GM21423 (cell line): Measurements from ENCODE around the gene RIC8A.

ENCODE experiments used
- ATAC-seq: cut with Tn5 transposase; IDR thresholded peaks from one replicate; pipeline ENCODE4 v1.9.1; 2021; ENCODE audit warnings: mild to moderate bottlenecking, moderate library complexity; ENCODE audit not compliant: unreplicated experiment

The RIC8A gene

DNA sequence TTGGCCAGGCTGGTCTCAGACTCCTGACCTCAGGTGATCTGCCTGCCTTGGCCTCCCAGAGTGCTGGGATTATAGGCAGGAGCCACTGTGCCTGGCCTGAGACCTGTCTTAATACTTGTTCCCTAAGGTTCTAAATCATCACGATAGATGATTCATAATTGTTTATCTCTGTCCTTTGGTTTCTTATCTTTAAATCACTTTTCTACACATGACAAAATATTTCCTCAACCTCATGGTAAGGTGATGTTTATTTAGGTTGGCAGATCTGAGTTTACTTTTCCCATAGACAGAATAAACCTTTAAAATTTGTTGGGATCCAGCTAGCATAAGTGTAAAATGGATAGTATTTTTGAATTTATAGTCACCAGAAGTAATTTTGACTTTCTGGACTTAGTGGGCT, 32.8 kb downstream of the RIC8A start:
- no peak for ATAC-seq

DNA sequence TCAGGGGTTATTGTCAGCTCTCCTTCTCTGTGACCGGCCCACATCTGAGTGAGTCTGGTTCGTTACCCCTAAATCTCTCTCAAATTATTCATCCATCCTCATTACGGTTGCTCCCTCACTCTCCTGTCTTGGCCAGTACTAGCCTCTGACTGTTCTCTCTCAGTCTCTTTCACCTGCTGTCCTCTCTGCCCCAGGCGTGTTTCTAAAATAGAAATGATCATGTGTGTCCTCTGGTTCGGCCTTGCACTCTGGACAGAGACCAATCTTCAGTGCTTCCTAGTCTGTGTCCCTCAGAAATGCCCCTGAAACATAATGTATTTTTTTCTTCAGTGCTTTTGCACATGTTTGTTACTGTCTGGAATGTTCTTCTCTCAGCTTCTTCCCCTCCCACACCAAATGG, 34.1 kb downstream of the RIC8A start:
- ATAC-seq = no peak

DNA sequence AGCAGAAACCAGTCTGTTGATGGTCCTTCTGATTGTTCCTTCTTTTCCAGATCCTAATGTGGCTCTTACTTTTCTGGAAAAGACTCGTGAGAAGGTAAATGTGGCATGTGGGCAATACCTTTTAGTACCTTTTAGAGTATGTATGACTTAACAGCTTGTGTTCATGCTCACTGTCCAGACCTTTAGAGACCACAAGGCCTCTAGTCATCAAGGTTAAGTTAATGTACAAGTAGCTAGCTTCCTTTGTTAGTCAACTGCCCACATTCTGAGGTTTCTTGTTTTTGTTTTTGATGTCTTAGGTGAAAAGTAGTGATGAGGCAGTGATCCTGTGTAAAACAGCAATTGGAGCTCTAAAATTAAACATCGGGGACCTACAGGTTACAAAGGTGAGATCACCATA, 36.9 kb downstream of the RIC8A start:
- no peak for ATAC-seq

- ATAC-seq = no peak
Measured at GRCh38 chr11:249062-249461, 41.6 kb downstream of the RIC8A start.

DNA sequence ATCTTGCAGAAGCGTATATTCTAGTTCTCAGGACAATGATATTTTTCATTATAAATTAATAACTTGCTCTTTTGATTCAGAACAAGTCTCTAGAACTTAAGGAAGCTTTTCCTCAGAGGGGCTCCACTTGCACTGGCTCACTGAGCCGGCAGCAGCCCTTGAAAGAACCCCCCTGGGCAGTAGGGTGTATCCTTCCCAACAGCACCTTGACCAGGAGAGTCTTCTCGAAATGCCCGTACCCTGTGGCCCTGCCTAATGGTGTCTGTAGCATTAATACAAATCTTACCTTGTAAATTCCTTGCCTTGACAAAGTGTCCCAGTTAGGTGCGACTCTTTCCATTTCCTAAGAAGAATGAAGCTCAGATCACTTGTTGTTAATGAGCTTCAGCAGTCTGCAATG, 42.8 kb downstream of the RIC8A start:
- no peak for ATAC-seq

GRCh38 chr11:250740-251299, 43.3 kb downstream of the RIC8A start:
- ATAC-seq = no peak

DNA sequence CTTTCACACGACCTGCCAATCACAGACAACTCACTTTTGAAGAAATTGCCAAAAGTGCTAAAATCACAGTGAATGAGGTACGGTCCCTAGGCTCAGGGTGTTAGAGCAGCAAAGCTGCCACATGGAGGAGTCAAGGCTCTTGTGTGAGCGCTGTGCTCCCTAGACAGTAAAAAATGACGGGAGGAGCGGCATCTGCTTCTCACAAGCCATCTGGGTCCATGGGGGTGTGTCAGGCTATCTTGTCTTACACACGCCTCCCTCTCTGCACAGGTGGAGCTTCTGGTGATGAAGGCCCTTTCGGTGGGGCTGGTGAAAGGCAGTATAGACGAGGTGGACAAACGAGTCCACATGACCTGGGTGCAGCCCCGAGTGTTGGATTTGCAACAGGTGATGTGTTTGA, 44.0 kb downstream of the RIC8A start:
- ATAC-seq = no peak

DNA sequence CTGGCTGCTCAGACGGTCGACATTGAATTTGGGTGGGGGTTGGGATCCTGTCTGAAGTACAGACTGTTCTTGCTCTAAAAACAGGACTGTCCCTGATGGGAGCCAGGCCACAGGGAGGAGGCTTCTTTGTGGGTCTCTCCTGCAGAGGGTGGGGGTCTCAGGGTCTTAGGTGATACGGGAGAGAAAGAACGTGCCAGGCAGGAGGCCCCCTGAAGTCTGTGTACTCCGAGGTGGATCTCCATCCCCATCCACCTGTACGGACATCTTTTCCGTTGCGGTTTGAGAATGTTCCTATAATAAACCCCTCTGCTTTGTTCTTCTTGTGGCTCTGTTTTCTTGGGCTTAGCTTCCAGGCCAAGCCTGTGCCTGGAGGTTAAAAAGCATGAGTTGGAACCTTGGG, 45.2 kb downstream of the RIC8A start:
- ATAC-seq = no peak

DNA sequence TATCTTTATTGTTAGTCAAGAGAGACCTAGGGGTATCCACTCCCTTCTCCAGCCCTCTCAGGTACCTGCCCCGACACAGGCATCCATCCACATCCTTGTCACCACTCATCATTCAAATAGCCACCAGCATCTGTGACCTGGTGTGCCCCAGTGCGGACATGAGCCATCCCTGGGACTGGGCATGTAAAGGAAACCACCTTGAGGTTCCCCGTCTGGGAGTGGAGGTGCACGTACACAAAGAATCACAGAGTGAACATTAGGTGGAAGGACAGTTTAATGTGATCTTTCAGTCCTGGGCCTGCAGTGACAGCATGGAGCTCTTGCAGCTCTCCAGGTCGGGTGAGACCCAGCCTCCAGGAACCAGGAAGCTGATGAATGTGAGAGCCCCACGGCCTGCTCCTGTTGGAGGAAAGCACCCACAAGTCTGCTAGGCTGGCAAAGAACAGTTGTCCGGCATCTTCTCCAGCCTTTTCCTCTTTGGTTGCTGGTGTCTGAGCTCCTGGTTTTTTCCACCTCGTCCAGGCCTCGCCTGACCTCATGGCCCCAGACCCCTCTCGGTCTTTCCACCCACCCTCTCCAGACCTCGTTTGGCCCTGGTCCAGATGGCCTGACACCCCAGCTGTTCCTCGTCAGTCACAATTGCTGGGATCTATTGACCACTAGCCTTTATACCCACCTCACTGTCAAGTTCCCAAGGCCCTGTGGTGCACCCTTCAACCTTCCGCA, 45.8 kb downstream of the RIC8A start:
- no peak for ATAC-seq

DNA sequence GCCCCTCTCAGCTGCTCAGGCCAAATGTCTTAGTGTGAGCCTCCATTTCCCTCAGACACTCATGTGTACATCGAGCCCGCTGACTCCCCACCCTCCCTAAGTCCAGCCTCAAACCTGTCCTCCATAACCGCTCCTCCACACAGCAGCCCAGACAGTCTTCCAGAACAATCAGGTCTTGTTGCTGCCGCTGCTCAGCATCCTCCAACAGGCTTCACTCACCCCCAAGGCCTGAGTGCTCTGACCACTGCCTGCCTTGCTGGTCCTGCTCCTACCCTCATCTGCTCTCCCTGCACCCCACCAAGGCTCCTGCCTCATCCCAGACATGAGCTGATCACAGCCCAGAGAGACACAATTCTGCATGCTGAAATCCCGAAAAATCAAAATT, 46.4 kb downstream of the RIC8A start:
- no peak for ATAC-seq

DNA sequence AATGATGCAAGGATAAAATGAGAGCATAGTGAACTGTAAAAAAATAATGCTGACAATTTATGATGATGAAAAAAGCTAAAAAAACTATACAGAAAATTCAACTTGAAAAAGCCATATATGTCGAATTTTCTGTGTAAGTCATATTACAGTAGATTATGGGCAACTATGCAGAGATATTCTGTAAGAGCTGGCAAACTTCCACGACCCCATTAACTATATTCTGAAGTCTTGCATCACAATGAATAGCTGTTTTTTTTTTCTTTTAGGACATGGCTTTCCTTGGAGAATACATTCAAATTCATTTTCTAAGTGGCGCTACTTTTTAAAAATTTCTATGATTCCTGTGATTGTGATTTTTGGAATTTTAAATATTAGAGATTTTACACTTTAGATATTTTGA, 47.7 kb downstream of the RIC8A start:
- ATAC-seq = no peak

DNA sequence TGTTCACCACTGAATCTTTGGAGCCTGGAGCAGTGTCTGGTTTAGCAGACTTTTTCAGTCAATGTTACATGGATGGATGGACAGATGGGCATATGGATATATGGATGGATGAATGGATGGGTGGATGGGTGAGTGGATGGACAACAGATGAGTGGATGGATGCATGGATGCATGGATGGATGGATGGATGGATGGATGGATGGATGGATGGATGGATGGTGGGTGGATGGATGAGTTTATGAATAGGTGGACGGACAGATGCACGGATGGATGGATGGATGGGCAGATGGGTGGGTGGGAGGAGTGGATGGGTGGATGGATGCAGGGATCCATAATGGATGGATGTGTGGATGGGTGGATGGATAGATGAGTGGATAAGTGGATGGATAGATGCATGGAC, 48.3 kb downstream of the RIC8A start:
- no peak for ATAC-seq

GRCh38 chr11:256952-257737, 49.6 kb downstream of the RIC8A start:
- ATAC-seq = no peak

DNA sequence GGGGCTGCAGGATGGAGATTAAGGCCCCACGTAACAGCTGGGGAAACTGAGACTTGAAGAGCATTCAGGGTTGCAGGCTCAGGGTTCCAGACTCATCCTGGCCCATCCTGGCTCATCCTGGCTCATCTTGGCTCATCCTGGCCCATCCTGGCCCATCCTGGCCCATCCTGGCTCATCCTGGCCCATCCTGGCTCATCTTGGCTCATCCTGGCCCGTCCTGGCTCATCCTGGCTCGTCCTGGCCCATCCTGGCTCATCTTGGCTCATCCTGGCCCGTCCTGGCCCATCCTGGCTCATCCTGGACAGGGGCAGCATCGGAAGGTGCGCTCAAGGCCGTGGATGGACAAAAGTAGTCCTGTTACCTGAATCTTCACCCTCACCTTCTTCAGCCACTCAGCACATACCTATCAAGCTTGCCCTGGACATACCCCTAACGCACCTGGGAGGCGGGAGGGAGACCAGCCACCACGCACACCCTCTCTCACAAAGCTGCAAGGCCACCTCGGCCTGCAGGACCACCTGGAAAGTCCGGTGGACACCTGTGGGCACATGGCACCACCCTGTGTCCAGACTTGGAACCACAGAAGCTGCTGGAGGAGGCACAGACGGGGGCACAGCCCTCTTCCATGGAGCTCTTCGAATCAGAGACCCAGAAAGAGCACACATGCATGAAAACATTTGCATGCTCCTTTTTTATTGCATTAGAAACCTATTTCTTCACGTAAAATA, 50.4 kb downstream of the RIC8A start:
- ATAC-seq = no peak

GRCh38 chr11:259413-259812, 51.9 kb downstream of the RIC8A start:
- ATAC-seq = no peak

DNA sequence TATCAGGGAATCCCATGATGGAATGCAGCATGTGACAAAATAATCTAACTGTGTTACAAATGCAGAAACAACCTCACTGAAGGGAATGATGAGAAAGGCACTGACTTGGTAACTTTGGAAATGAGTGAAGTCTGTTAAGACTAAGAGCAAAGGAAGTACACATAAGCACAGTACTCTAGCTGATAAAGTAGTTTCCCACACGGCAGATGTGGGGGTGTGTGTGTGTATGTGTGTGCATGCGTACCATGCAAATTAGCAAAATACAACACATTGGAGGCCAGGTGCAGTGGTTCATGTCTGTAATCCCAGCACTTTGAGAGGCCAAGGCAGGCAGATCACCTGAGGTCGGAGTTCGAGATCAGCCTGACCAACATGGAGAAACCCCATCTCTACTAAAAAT, 54.1 kb downstream of the RIC8A start:
- ATAC-seq = no peak
